ENCODE data around the gene L3MBTL4.

DNA sequence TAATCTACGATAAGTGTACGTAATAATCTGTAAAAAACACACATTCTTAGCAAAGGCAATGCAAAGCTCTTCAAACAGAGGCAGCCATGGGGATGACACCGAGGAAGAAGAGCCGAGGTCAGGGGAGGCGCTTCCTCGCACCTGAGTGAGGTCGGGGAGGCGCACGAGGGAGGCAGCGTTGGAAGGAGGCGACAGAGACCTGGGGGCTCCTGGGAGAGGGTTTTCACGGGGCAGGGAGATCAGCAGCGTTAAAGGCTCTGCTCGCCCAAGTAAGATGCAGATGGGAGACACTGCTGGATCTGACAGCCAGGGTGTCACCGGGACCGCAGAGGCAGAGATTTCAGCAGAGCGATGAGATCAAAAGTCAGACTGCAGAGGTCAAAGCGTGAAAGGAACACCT is 143.1 kb downstream of the L3MBTL4 start:
- TF ChIP-seq, protein P1, sequence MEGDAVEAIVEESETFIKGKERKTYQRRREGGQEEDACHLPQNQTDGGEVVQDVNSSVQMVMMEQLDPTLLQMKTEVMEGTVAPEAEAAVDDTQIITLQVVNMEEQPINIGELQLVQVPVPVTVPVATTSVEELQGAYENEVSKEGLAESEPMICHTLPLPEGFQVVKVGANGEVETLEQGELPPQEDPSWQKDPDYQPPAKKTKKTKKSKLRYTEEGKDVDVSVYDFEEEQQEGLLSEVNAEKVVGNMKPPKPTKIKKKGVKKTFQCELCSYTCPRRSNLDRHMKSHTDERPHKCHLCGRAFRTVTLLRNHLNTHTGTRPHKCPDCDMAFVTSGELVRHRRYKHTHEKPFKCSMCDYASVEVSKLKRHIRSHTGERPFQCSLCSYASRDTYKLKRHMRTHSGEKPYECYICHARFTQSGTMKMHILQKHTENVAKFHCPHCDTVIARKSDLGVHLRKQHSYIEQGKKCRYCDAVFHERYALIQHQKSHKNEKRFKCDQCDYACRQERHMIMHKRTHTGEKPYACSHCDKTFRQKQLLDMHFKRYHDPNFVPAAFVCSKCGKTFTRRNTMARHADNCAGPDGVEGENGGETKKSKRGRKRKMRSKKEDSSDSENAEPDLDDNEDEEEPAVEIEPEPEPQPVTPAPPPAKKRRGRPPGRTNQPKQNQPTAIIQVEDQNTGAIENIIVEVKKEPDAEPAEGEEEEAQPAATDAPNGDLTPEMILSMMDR (IDR thresholded peaks at IDR 0.05), result no peak
- TF ChIP-seq POLR2A (IDR thresholded peaks at IDR 0.05), result no peak

Data from esophagus squamous epithelium (tissue), 4 donors.